ENCODE data around the gene ZNF785. TPM values are rescaled to one million over a fixed set of nuclear protein-coding genes. Genes with fewer than 3 reads are reported as not detected.
A peak's percentile ranks its signal among the peaks of the same experiment; 100 is the strongest.
"Not testable (repeated sequence)": the region's sequence is repeated elsewhere in the genome, so short reads cannot be mapped to it uniquely, and the experiment has no call there.

Gene ZNF785
- total RNA-seq (10 to 100 TPM in 5 of 7 donors, 1 to 10 TPM in 2; 7.0 to 29.4 (median 22.2) TPM), polyA plus RNA-seq (10 to 100 TPM; 11.7 to 14.8 TPM)
- long read RNA-seq, donor 1, partial matches to known transcripts, result 0 of 8 reads
- long read RNA-seq, donor 1, other reads (novel, unspliced or antisense), result 5 of 8 reads
- long read RNA-seq, donor 2, partial matches to known transcripts, result 0 of 3 reads
- long read RNA-seq, donor 2, other reads (novel, unspliced or antisense), result 0 of 3 reads
- long read RNA-seq, donor 3, partial matches to known transcripts, result 2 of 13 reads
- long read RNA-seq, donor 3, other reads (novel, unspliced or antisense), result 7 of 13 reads

DNA sequence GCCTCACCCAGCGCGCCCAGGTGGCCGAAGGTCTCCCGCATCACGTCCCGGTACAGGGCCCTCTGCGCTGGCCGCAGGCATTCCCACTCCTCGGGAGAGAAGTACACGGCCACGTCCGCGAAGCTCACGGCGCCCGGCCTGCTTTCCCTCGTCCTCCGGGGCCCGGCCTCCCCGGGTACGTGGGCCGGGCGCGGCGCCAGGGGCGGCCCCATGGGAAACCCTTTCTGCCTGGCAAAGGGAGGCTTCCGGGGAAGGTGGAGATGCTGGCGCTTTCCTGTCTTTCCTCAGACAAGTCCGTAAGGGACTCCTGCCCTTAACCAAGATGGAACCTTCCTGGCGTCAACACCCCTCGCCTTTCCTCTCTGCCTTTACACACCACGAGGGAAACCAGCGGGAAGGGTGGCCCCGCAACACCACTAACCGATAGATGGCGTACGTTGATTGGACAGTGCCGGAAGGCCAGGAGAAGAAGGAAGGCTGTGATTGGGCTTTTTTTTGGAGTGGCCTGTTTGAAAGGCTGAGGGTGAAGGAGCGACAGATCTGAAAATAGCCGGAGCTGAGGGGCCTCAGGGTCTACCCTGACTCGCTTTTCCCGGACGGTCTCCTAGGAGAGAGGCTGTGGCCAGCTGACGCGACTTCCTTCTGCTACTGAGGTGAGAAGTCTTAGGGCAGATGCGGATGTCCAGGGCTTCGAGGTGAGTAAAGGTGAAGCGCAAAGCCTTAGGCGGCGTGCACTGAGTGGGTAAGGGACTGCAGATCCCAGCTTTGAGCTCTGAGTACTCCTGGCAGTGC lies at the start of gene ZNF785:
TSS of gene ZNF785 (minus strand) at position 298 of the 792 bp plus-strand sequence. CDS start at position 212, 86 bp downstream.
- Histone ChIP-seq H3K36me3 (no peaks in the 10 kb centered on the region), H3K27ac (peak within 1 kb of the TSS; percentile 84 to 91), H3K4me3 (peak within 1 kb of the TSS; percentile 70), H3K27me3 (no peaks in the 10 kb centered on the region), H3K4me1 (ENCODE audit: insufficient read depth) (peaks cover 5% of the 10 kb centered on the region), H3K9me3 (no peaks in the 10 kb centered on the region)
- 0% methylated on average over 50 of the region's 50 CpGs for WGBS, 3 donors
- DNase-seq, result peak; percentile 94 to 98 (median 96)
- intact Hi-C loops (cut with DNase I), result loop anchor here in 3 of 4 donors (5.0 to 10.0 kb wide), 3 partner anchors 47 to 69 kb away; partner anchors contain the start of genes FBRS (in 1 of the 3) and PRR14 (in 1 of the 3)
- TF ChIP-seq POLR2A (IDR thresholded peaks at IDR 0.05) (peak; percentile 23), CTCF (IDR thresholded peaks at IDR 0.05) (peak in 2 of 3 donors; percentile 20 to 53), EP300 (IDR thresholded peaks at IDR 0.05) (no peak)

- Histone ChIP-seq H3K27ac (peak overlapping the region; percentile 3 to 80), H3K4me1 (ENCODE audit: insufficient read depth) (no peaks in the 10 kb centered on the region), H3K9me3 (no peaks in the 10 kb centered on the region), H3K36me3 (no peaks in the 10 kb centered on the region), H3K27me3 (no peaks in the 10 kb centered on the region), H3K4me3 (peak overlapping the region; percentile 53)
- peak in 1 of 5 donors; percentile 36 for DNase-seq
- intact Hi-C loops (cut with DNase I), result loop anchor here in 1 of 4 donors (5.0 kb wide), 1 partner anchor 46 kb away; the partner anchor contains the start of gene ZNF785
- no peak for TF ChIP-seq POLR2A (IDR thresholded peaks at IDR 0.05)
- TF ChIP-seq EP300 (IDR thresholded peaks at IDR 0.05), result no peak
- 73 to 81% (median 78%) methylated on average over 17 of the region's 17 CpGs for WGBS, 3 donors
Observed at GRCh38 chr16:30633526-30633925, 48.0 kb upstream of the ZNF785 start.

GRCh38 chr16:30632454-30632853 lies 47.0 kb upstream of the ZNF785 start:
- not testable (repeated sequence) for H3K4me3 ChIP-seq; H3K36me3 ChIP-seq; H3K4me1 ChIP-seq (ENCODE audit: insufficient read depth); H3K27me3 ChIP-seq; H3K27ac ChIP-seq; H3K9me3 ChIP-seq
- DNase-seq, result peak in 1 of 5 donors; percentile 9
- intact Hi-C loops (cut with DNase I), result loop anchor here in 1 of 4 donors (5.0 kb wide), 1 partner anchor 45 kb away; the partner anchor contains the start of gene ZNF785
- 93 to 96% (median 93%) methylated on average over 7 of the region's 7 CpGs for WGBS, 3 donors

DNA sequence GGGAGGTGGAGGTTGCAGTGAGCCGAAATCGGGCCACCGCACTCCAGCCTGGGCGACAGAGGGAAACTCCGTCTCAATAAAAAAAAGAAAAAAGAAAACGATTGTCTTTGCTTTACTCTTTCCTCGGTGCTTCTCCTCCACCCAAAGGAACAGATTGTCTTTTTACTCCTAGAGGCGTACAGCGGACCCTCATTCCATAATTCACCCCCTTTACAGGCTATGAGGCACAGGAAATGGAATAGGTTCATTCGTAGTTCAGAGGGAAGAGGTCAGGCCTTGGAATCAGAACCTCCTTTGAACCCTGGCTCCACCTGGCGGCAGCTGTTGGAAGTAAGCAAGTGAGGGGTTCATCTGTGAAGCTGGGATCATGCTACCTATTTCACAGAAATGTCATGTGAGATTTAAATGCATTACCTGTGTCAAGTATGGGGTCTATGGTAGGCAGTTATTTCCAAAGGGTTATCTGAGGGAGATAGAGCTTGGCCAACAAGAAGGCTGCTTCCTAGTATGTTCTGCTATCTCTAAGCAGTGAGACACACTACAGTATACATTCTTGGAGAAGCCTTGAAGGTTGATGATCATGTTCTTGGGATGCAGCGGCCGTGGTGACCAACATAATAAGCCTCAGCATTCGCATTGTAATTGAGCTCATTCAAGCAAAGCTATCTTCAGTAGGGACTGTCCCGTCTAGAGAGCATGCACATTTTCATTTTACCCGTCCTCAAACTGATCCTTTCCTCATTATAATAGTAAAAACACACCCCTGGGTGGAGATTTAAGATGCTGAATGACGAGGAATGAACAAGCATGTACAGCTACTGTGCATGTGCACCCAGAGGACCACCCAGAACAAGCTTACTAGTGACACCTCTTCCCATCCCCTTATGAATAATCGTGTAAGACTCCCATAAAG lies 43.4 kb upstream of the ZNF785 start:
- intact Hi-C loops (cut with DNase I), result loop anchor here in 1 of 4 donors (10.0 kb wide), 1 partner anchor 204 kb away; no protein-coding TSS in a partner anchor
- H3K9me3 ChIP-seq, result no peaks in the 10 kb centered on the region
- TF ChIP-seq EP300 (IDR thresholded peaks at IDR 0.05) (no peak), POLR2A (IDR thresholded peaks at IDR 0.05) (no peak), CTCF (IDR thresholded peaks at IDR 0.05) (peak; percentile 69 to 85 (median 79))
- no peak overlapping the region for H3K27ac ChIP-seq
- H3K36me3 ChIP-seq, result no peaks in the 10 kb centered on the region
- 23 to 33% (median 25%) methylated on average over 18 of the region's 18 CpGs for WGBS, 3 donors
- DNase-seq, result peak; percentile 75 to 90 (median 86)
- no peaks in the 10 kb centered on the region for H3K4me1 ChIP-seq (ENCODE audit: insufficient read depth)
- H3K4me3 ChIP-seq, result no peak overlapping the region
- H3K27me3 ChIP-seq, result no peaks in the 10 kb centered on the region
